Measurements from ENCODE around the gene ANO7. TPM values are rescaled to one million over a fixed set of nuclear protein-coding genes. Genes with fewer than 3 reads are reported as not detected.

The ANO7 gene
- total RNA-seq, 1 donor from 2014 or later: 2.1 TPM

DNA sequence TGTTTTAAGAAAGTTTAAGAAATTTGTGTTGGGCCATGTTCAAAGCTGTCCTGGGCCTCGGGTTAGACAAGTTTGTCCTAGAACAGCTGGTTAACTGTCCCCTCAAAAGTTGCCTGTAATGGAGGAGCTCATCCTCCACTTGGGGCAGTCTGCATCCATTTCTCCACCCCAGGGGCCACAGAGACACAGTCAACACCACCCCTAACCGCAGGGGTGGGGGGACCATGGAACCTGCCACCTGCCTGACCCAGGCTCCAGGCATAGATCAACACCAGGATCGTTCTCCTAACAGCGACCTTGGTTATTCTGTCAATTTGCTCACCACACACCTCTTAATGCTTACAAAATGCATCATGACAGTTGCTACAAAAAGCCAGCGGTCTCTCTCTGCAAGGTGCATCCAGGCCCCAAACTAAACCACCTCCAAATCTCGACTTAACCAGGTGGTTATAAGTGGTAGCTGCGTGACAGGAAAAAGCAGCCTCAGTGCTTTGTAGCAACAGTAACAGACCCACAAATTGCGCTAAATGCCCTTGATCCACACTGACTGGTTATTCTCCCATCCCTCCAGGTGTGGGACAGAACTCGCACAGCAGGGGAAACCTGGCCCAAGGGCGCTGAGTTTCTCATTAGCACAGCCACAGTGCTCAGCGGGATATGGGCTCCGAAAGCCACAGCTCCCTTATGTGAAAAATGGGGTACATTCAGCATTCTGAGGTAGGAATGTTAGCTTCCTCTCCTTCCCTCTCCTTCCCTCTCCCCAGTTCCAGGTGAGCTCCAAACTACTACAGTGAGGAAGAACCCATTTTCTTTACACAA lies 79.0 kb downstream of the ANO7 start:
- Histone ChIP-seq H3K27me3 (no peaks in the 10 kb centered on the region), H3K36me3 (peaks cover 66% of the 10 kb centered on the region), H3K4me3 (no peak overlapping the region), H3K9me3 (no peaks in the 10 kb centered on the region), H3K4me1 (peaks cover 30% of the 10 kb centered on the region), H3K27ac (no peak overlapping the region)
- no peak for ATAC-seq
- intact Hi-C loops (cut with DNase I): no loop called here
- DNase-seq: no peak
- TF ChIP-seq, protein P1, sequence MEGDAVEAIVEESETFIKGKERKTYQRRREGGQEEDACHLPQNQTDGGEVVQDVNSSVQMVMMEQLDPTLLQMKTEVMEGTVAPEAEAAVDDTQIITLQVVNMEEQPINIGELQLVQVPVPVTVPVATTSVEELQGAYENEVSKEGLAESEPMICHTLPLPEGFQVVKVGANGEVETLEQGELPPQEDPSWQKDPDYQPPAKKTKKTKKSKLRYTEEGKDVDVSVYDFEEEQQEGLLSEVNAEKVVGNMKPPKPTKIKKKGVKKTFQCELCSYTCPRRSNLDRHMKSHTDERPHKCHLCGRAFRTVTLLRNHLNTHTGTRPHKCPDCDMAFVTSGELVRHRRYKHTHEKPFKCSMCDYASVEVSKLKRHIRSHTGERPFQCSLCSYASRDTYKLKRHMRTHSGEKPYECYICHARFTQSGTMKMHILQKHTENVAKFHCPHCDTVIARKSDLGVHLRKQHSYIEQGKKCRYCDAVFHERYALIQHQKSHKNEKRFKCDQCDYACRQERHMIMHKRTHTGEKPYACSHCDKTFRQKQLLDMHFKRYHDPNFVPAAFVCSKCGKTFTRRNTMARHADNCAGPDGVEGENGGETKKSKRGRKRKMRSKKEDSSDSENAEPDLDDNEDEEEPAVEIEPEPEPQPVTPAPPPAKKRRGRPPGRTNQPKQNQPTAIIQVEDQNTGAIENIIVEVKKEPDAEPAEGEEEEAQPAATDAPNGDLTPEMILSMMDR (IDR thresholded peaks at IDR 0.05): no peak

DNA sequence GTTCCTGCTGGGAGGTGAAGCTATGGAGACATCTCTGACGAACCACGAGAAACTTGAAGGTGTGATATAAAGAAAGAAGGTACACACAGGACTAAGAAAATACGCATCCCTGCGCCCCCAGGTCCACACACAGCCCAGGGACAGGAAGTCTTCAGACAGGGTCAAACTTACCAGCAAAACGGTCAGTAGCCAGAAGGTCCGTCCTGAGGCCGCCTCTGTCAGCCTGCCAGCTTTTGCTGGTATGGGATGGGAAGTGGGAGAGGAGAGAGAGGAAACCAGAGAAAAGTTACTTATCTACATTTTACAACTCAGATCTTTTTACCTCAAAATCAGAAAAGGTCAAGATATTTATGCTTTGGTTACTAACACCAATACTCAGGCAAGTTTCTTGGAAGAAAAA lies 79.8 kb downstream of the ANO7 start:
- peaks cover 35% of the 10 kb centered on the region for H3K4me1 ChIP-seq
- TF ChIP-seq, protein P1 (IDR thresholded peaks at IDR 0.05): no peak
- no peak for DNase-seq

DNA sequence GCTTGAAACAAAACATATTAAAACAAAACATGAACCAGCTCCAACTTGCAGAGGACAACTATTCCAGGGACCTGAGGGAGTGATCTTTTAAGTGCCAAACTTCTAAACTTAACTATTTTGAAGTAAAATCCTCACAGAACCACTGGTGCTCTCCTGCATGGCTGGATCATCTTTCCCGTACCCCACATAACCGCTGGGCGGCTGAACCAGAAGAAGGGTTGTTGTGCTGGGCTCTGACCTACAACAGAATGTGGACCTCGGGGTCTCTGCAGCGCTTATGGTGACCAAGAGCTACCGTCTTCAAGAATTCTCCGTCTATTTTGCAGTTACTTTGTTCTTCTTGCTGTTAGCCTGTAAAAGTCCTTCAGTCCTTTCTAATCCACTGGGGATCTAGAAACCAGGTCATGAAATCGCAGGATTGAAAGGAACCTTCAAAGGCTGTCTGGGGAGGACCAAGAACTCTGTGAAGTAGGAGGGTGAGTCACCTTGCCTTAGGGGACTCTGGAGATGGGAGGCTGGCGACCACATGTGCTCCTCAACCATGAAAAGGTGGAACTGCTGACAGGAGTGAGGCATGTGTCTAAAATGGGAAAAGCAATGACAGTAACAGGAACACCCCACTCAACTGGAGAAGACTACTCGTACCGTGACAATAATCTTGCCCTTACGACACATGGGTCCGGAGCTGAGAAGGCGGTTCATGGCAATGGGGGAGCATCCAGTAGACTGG lies 80.4 kb downstream of the ANO7 start:
- Histone ChIP-seq H3K36me3 (peaks cover 52% of the 10 kb centered on the region), H3K9me3 (no peaks in the 10 kb centered on the region), H3K27me3 (no peaks in the 10 kb centered on the region), H3K4me1 (peaks cover 38% of the 10 kb centered on the region), H3K27ac (no peak overlapping the region), H3K4me3 (no peak overlapping the region)
- ATAC-seq: no peak
- intact Hi-C loops (cut with DNase I): no loop called here
- no peak for DNase-seq
- TF ChIP-seq, protein P1 (IDR thresholded peaks at IDR 0.05): no peak

More for the DNA sequence above, 79.8 kb downstream of the ANO7 start:
- no peaks in the 10 kb centered on the region for H3K27me3 ChIP-seq
- H3K9me3 ChIP-seq: no peaks in the 10 kb centered on the region
- H3K36me3 ChIP-seq: peaks cover 58% of the 10 kb centered on the region
- H3K27ac ChIP-seq: no peak overlapping the region
- H3K4me3 ChIP-seq: no peak overlapping the region
- intact Hi-C loops (cut with DNase I): no loop called here
- no peak for ATAC-seq

DNA sequence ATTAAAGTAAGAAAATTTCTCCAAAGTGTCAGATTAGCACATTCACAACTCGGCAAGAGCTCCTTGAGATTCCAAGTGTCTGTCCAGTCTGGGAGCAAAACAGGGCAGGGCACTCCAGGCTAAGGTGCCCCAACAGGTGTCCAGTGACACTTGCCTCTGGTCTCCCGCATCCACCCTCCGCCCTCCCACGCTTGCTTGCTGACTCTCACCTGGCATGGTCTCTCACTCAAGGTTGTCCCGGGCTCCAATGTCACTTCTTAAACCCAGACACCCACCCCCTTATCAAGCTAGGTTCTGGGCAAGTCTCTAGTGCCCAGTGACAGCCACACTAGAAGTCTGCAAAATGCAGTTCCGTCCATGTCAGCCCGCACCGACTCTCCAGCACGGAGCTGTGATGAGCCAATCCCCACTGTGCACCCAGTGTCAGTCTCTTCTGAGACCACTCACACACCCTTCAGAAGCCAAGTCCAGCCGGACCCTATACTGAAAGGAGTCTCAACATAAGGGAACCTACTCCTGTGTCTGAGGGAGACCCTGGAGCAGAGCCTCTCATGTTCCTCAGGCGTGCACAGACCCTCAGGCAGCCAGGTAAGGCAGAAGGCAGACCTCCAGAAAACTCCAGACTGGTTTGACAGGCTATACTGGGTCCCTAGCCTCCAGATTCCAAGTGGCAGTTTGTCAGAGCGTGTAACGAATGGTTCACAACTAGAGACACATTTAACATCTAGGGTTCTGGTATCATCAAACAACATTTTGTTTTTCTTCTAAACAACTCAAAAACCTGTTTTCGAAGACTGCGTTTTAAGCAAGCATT lies 81.4 kb downstream of the ANO7 start:
- Histone ChIP-seq H3K36me3 (peaks cover 42% of the 10 kb centered on the region), H3K4me1 (peaks cover 38% of the 10 kb centered on the region), H3K4me3 (no peak overlapping the region), H3K9me3 (no peaks in the 10 kb centered on the region), H3K27ac (no peak overlapping the region), H3K27me3 (no peaks in the 10 kb centered on the region)
- intact Hi-C loops (cut with DNase I): no loop called here
- TF ChIP-seq, protein P1 (IDR thresholded peaks at IDR 0.05): no peak
- DNase-seq: peak; percentile 74
- peak; percentile 31 for ATAC-seq

DNA sequence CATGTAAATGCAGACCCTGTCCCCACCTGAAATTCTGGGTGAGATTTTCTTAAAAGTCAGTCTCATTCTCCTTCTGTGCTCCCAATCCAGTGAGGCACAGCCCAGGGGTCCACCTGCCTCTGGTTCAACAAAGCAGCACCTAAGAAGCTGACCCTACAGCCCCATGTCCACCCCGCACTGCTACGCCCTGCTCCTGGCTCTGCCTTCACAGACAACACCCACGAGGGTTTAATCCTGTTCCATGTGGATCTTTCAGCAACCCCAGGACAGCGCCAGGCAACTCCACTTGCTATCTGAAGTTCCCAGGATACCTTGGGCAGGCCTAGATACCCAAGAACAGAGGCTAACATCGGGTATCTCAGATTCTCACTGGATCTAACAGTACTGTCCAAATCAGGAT lies 82.1 kb downstream of the ANO7 start:
- ATAC-seq (no peak), DNase-seq (no peak)
- H3K36me3 ChIP-seq: peaks cover 36% of the 10 kb centered on the region
- H3K4me1 ChIP-seq: peaks cover 38% of the 10 kb centered on the region
- no peaks in the 10 kb centered on the region for H3K27me3 ChIP-seq
- TF ChIP-seq, protein P1 (IDR thresholded peaks at IDR 0.05): no peak
- intact Hi-C loops (cut with DNase I): no loop called here
- no peaks in the 10 kb centered on the region for H3K9me3 ChIP-seq
- H3K4me3 ChIP-seq: peak overlapping the region; percentile 68
- no peak overlapping the region for H3K27ac ChIP-seq
